Heart right ventricle (tissue), 12 donors: Measurements from ENCODE around the gene ADGRE2. TPM values are rescaled to one million over a fixed set of nuclear protein-coding genes. Genes with fewer than 3 reads are reported as not detected.

ENCODE experiments used
- polyA plus RNA-seq, 2 donors: library from polyadenylated mRNA; stranded (reverse); fragments of 200-250 nt; gene quantifications; one replicate each; pipeline ENCODE4 v1.2.3, GENCODE V29; 2013
- total RNA-seq, 10 donors: library from RNA; stranded (reverse); fragmentation: NEBNext Ultra II Directional in 3 of 10; extraction: Animal tissue kit (Norgen Biotek cat#: 25700) in 3 of 10; gene quantifications; one replicate each; pipeline versions ENCODE4 v1.2.1 to v1.2.4, GENCODE V29; 2021 to 2023
- donor health status: ischemic (EF 13 %, LVEDD 7.1; RV severe dilation, severe dysfunction).
- donor health status: healthy with polysubstance abuse.
- donor health status: DM: no; HTN: yes; CAD: no.
- donor health status: DM: no; HTN: no; CAD: no.
- donor health status: ischemic (EF 25% LVEDD 6.9; RV normal size, moderate dysfunction).
- donor health status: ischemic (EF 25% LVEDD 5.7; RV mildly dilated, moderate dysfunction).
- donor health status: healthy.
- donor health status: nonischemic (EF 11% LVEDD 7.7; RV severe dilation, severe dysfunction).
- donor health status: DM: yes; HTN: yes; CAD: no.
- donor health status: PGD.
- donor health status: ischemic (EF 29% LVEDD 5.4; RV normal size, mild dysfunction).
- donor health status: nonischemic (EF 23%, LVEDD 6.1; RV moderate dilation, normal function).

The ADGRE2 gene
- total and polyA plus RNA-seq, 12 donors, result 0.17 to 5.0 (median 0.79) TPM

Other genes starting within 250 kb of the ADGRE2 start
- 10 to 100 TPM; 61.4 to 99.6 (median 73.1) TPM for gene TECR, start 249.0 kb downstream of the ADGRE2 start, total RNA-seq
- gene TECR, start 249.0 kb downstream of the ADGRE2 start, polyA plus RNA-seq, result 100 to 1,000 TPM in 1 of 2 donors, 10 to 100 TPM in 1; 88.7 to 194 TPM
- gene NDUFB7, start 206.5 kb downstream of the ADGRE2 start, total RNA-seq, result 100 to 1,000 TPM; 347 to 525 (median 467) TPM
- gene NDUFB7, start 206.5 kb downstream of the ADGRE2 start, polyA plus RNA-seq, result 1,000 to 10,000 TPM; 1,131 to 1,673 TPM
- gene CLEC17A, start 195.5 kb downstream of the ADGRE2 start, total RNA-seq, result under 1 TPM in 1 of 10 donors, not detected in 9; 0.12 TPM
- not detected for gene CLEC17A, start 195.5 kb downstream of the ADGRE2 start, polyA plus RNA-seq
- gene ADGRE3, start 103.7 kb downstream of the ADGRE2 start, total RNA-seq, result under 1 TPM in 7 of 10 donors, not detected in 3; 0.15 to 0.78 (median 0.26) TPM
- gene ADGRE3, start 103.7 kb downstream of the ADGRE2 start, polyA plus RNA-seq, result under 1 TPM in 1 of 2 donors, not detected in 1; 0.01 TPM
- gene ZNF333, start 88.5 kb downstream of the ADGRE2 start, total RNA-seq, result 10 to 100 TPM in 2 of 10 donors, 1 to 10 TPM in 8; 5.8 to 10.3 (median 8.5) TPM
- gene ZNF333, start 88.5 kb downstream of the ADGRE2 start, polyA plus RNA-seq, result 10 to 100 TPM in 1 of 2 donors, 1 to 10 TPM in 1; 4.2 to 12.8 TPM
- gene OR7A5, start 56.6 kb upstream of the ADGRE2 start, total RNA-seq, result not detected
- gene OR7A5, start 56.6 kb upstream of the ADGRE2 start, polyA plus RNA-seq, result not detected
- gene OR7C1, start 56.6 kb upstream of the ADGRE2 start, total RNA-seq, result under 1 TPM in 3 of 10 donors, not detected in 7; 0.02 to 0.06 (median 0.02) TPM
- gene OR7C1, start 56.6 kb upstream of the ADGRE2 start, polyA plus RNA-seq, result under 1 TPM; 0.01 to 0.07 TPM
- not detected for gene OR7A10, start 70.4 kb upstream of the ADGRE2 start, total RNA-seq
- not detected for gene OR7A10, start 70.4 kb upstream of the ADGRE2 start, polyA plus RNA-seq
- not detected for gene OR7A17, start 107.6 kb upstream of the ADGRE2 start, total RNA-seq
- not detected for gene OR7A17, start 107.6 kb upstream of the ADGRE2 start, polyA plus RNA-seq
- gene OR7C2, start 162.9 kb upstream of the ADGRE2 start, total RNA-seq, result not detected
- gene OR7C2, start 162.9 kb upstream of the ADGRE2 start, polyA plus RNA-seq, result not detected
- gene SLC1A6, start 201.3 kb upstream of the ADGRE2 start, total RNA-seq, result not detected
- gene SLC1A6, start 201.3 kb upstream of the ADGRE2 start, polyA plus RNA-seq, result not detected